22Rv1 (cell line): Measurements from ENCODE around the gene GNG14.
A peak's percentile ranks its signal among the peaks of the same experiment; 100 is the strongest.

ENCODE experiments used
- H3K27ac ChIP-seq: fragments of 450-650 bp; 2 replicates; pipeline ENCODE4 v1.5.1; 2017
- CTCF ChIP-seq: fragments of 450-650 bp; IDR thresholded peaks from 2 replicates; pipeline ENCODE4 v1.5.1; 2017; ENCODE audit warnings: mild to moderate bottlenecking
- ZFX ChIP-seq: fragments of 450-650 bp; IDR thresholded peaks from 2 replicates; pipeline ENCODE4 v1.6.1; 2017; ENCODE audit warnings: antibody characterized with exemption, borderline replicate concordance

The GNG14 gene

GRCh38 chr19:12647047-12647446 is 40.8 kb upstream of the GNG14 start:
- H3K27ac ChIP-seq, result peak overlapping the region; percentile 65

GRCh38 chr19:12647490-12648071 is 40.2 kb upstream of the GNG14 start:
- no peak for TF ChIP-seq ZFX
- no peak for TF ChIP-seq CTCF
- H3K27ac ChIP-seq, result peak overlapping the region; percentile 65

More at GRCh38 chr19:12647047-12647446, 40.8 kb upstream of the GNG14 start:
- no peak for TF ChIP-seq ZFX
- TF ChIP-seq CTCF, result no peak

- peak overlapping the region; percentile 65 for H3K27ac ChIP-seq
- TF ChIP-seq ZFX, result no peak
- peak; percentile 82 for TF ChIP-seq CTCF
Measured at GRCh38 chr19:12648088-12648487, 39.7 kb upstream of the GNG14 start.

GRCh38 chr19:12649941-12650340 is 37.9 kb upstream of the GNG14 start:
- H3K27ac ChIP-seq, result no peak overlapping the region
- no peak for TF ChIP-seq CTCF
- no peak for TF ChIP-seq ZFX

GRCh38 chr19:12652219-12652618 is 35.6 kb upstream of the GNG14 start:
- H3K27ac ChIP-seq, result no peak overlapping the region
- TF ChIP-seq CTCF (no peak), ZFX (no peak)

GRCh38 chr19:12655546-12655945 is 32.3 kb upstream of the GNG14 start:
- TF ChIP-seq ZFX, result no peak
- no peak for TF ChIP-seq CTCF
- H3K27ac ChIP-seq, result no peak overlapping the region

GRCh38 chr19:12656899-12657571 is 30.8 kb upstream of the GNG14 start:
- TF ChIP-seq CTCF, result no peak
- TF ChIP-seq ZFX, result no peak
- no peak overlapping the region for H3K27ac ChIP-seq
